ACHN (cell line): ENCODE results near the gene TBC1D21.
"Not testable (repeated sequence)": the region's sequence is repeated elsewhere in the genome, so short reads cannot be mapped to it uniquely, and the experiment has no call there.

Experiments
- DNase-seq: peaks from one replicate; pipeline ENCODE4 v3.0.0-alpha.2; 2015
- in situ Hi-C: cut with HindIII; loops from 2 replicates; pipeline ENCODE4 v1.10.0; 2017; ENCODE audit warnings: low sequenced_read_pairs, low pct_ligation_motif_present, low pct_unique_long_range_greater_than_20kb

The TBC1D21 gene

DNA sequence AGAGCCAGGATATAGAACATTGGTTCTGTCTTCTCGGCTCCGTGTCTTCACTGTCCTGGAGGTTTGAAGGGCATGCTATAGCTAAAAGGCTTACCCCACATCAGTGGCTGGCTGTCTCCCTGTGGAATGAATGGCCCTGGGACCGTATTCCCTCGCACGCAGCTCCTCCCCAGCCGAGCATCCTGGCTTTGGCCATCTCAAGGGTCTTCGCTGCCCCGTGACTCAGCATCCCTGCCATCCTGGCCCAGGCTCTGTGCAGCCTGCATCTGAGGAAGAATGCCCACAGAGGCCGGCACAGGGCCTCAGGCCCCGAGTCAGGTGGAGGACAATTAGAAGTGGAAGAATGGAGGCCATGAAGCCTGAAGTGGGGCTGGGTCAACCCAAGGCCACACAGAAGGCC is 63.9 kb downstream of the TBC1D21 start:
- in situ Hi-C loops, result no loop called here
- no peak for DNase-seq

DNA sequence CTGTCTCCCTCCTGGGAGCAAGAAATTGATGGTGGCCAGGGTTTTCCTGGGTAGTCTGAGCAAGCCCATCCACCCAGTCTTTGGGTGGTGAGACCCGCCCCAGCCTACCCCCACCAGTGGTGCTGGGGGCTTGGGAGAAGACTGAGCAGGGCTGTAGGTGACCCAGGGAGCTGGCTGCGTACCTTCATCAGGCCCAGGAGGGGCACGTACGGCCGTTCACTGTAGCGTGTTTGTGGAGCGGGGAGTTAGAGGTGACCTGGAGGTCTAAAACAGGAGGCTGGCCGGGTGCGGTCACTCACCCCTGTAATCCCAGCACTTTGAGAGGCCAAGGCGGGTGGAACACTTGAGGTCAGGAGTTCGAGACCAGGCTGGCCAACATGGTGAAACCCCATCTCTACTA is 64.4 kb downstream of the TBC1D21 start:
- no peak for DNase-seq
- in situ Hi-C loops, result no loop called here

DNA sequence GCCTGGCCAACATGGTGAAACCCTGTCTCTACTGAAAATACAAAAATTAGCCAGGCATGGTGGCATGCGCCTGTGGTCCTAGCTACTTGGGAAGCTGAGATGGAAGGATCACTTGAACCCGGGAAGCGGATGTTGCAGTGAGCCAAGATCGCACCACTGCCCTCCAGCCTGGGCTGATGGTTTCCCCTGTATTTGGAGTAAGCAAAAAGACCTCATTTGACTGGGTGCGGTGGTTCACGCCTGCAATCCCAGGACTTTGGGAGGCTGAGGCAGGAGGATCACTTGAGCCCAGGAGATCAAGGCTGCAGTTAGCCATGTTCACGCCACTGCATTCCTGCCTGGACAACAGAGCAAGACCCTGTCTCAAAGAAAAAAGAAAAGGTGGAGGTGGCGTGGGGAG is 65.2 kb downstream of the TBC1D21 start:
- in situ Hi-C loops, result not testable (repeated sequence)

More for the DNA sequence above, 65.2 kb downstream of the TBC1D21 start:
- DNase-seq, result not testable (repeated sequence)
